H7 (cell line): ENCODE results near the gene ALG8. TPM values are rescaled to one million over a fixed set of nuclear protein-coding genes. Genes with fewer than 3 reads are reported as not detected.
A peak's percentile ranks its signal among the peaks of the same experiment; 100 is the strongest.

Source experiments
- DNase-seq: peaks from one replicate; pipeline ENCODE4 v3.0.0; 2012
- H3K27me3 ChIP-seq: 2 replicates; pipeline ENCODE4 v1.6.0; 2011; ENCODE audit warnings: mild to moderate bottlenecking, low read length; ENCODE audit not compliant: control insufficient read depth, insufficient read depth
- H3K36me3 ChIP-seq: replicated peaks from 2 replicates; pipeline ENCODE4 v1.5.1; 2011; ENCODE audit warnings: low read length; ENCODE audit not compliant: control insufficient read depth, insufficient read depth
- H3K4me3 ChIP-seq: 2 replicates; pipeline ENCODE4 v1.5.1; 2011; ENCODE audit warnings: low read depth, mild to moderate bottlenecking, control low read depth, low read length, moderate library complexity; ENCODE audit not compliant: insufficient read depth
- total RNA-seq: library from RNA; depleted of rRNA; stranded (reverse); fragments of >200 nt; shearing (Covaris generic); gene quantifications from 2 replicates; pipeline ENCODE4 v1.2.3, GENCODE V29; 2014

ALG8 gene
- total RNA-seq, 1 experiment from 2014 or later, result 58.1 TPM

- no peaks in the 10 kb centered on the region for H3K27me3 ChIP-seq
- no peak for DNase-seq
Measured at GRCh38 chr11:78145511-78146025, 6.1 kb upstream of the ALG8 start.

GRCh38 chr11:78140392-78141077, 1.1 kb upstream of the ALG8 start:
- no peak for DNase-seq
- Histone ChIP-seq H3K27me3 (no peaks in the 10 kb centered on the region), H3K36me3 (peaks cover 4% of the 10 kb centered on the region), H3K4me3 (peak overlapping the region; percentile 67; the same call in 1 of the 2 replicates)

More at GRCh38 chr11:78145511-78146025, 6.1 kb upstream of the ALG8 start:
- Histone ChIP-seq H3K4me3 (no peak overlapping the region), H3K36me3 (0 out of 2 replicates have a peak, but pooled peaks cover 1% of the 10 kb centered on the region)

- Histone ChIP-seq H3K27me3 (no peaks in the 10 kb centered on the region), H3K36me3 (peaks cover 5% of the 10 kb centered on the region), H3K4me3 (peak overlapping the region; percentile 67)
- peak; percentile 49 for DNase-seq
Measured at GRCh38 chr11:78138694-78139421, 568 bp downstream of the ALG8 start.

- no peak for DNase-seq
- Histone ChIP-seq H3K27me3 (no peaks in the 10 kb centered on the region), H3K4me3 (peak overlapping the region; percentile 67; the same call in 1 of the 2 replicates), H3K36me3 (peaks cover 5% of the 10 kb centered on the region)
Measured at GRCh38 chr11:78138291-78138690, 1.1 kb downstream of the ALG8 start.

GRCh38 chr11:78132475-78132874, 7.0 kb downstream of the ALG8 start:
- peaks cover 4% of the 10 kb centered on the region for H3K36me3 ChIP-seq
- H3K27me3 ChIP-seq, result no peaks in the 10 kb centered on the region
- H3K4me3 ChIP-seq, result no peak overlapping the region
- no peak for DNase-seq

DNA sequence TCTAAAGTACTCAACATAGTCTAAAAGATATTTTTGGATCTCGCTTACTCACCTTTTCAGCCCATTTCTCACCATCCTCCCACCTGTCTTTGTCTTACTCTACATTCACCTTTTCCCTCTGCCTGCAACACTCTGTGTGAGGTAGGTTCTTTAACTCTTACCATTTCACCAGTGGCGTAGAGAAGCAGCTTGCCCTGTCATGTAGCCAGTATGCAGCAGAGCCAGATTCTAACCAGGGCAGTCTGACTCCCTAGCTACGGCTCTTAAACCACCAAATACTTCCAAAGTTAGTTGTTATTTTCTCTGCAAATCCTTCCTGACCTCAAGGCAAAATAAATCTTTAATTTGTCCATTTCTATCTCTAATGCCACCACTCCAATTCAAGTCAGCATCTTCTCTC, 7.5 kb downstream of the ALG8 start:
- DNase-seq, result no peak
- peaks cover 3% of the 10 kb centered on the region for H3K36me3 ChIP-seq
- H3K4me3 ChIP-seq, result no peak overlapping the region
- H3K27me3 ChIP-seq, result no peaks in the 10 kb centered on the region

DNA sequence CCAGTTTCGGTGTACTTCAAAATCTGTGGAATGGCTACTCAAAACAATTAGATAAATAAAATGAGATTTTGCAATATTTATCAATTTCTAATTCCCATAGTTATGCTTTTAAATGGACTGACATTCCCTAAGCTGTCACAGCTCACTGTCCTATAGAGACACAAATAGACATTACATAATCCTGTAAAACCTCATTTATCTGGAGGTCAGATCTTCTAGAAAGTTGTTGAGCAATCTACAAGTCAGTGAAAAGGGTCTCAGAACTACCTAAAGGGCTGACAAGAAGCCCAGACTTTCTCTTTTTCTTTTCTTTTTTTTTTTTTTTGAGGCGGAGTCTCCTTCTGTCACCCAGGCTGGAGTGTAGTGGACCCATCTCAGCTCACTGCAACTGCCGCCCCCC, 12.0 kb downstream of the ALG8 start:
- Histone ChIP-seq H3K4me3 (no peak overlapping the region), H3K36me3 (no peaks in the 10 kb centered on the region; the same call in 1 of the 2 replicates), H3K27me3 (no peaks in the 10 kb centered on the region)
- DNase-seq, result no peak

- H3K4me3 ChIP-seq, result no peak overlapping the region
- no peak for DNase-seq
- H3K27me3 ChIP-seq, result no peaks in the 10 kb centered on the region
- peaks cover 11% of the 10 kb centered on the region for H3K36me3 ChIP-seq
Measured at GRCh38 chr11:78112582-78113275, 26.7 kb downstream of the ALG8 start.

- Histone ChIP-seq H3K36me3 (peaks cover 11% of the 10 kb centered on the region), H3K4me3 (no peak overlapping the region), H3K27me3 (no peaks in the 10 kb centered on the region)
- no peak for DNase-seq
Measured at GRCh38 chr11:78111298-78111697, 28.1 kb downstream of the ALG8 start.

DNA sequence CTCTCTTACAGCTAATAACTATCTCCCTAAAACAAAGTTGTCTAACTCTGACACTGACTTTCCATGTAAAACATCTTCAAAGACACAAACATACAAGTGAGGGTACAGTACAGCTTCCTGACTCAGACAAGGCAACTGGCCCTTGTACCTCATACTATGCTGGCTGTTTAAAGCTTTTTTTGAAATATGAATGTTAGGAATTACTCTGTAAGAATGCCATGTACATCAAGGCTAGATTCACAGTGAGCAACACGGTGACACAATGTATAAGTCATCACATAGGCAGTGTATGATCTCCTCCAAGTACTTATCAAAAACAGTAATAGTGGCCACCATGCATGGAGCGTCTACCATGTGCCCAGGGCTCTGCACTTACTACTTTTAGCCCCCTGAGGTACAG, 28.6 kb downstream of the ALG8 start:
- no peaks in the 10 kb centered on the region for H3K27me3 ChIP-seq
- no peak for DNase-seq
- no peak overlapping the region for H3K4me3 ChIP-seq
- H3K36me3 ChIP-seq, result peaks cover 11% of the 10 kb centered on the region

GRCh38 chr11:78110351-78110750, 29.1 kb downstream of the ALG8 start:
- Histone ChIP-seq H3K36me3 (peaks cover 11% of the 10 kb centered on the region), H3K27me3 (no peaks in the 10 kb centered on the region), H3K4me3 (no peak overlapping the region)
- DNase-seq, result no peak

GRCh38 chr11:78109081-78110015, 30.1 kb downstream of the ALG8 start:
- Histone ChIP-seq H3K4me3 (no peak overlapping the region), H3K36me3 (peaks cover 11% of the 10 kb centered on the region)
- DNase-seq, result no peak

GRCh38 chr11:78100676-78101472, 38.6 kb downstream of the ALG8 start:
- no peak overlapping the region for H3K4me3 ChIP-seq
- H3K27me3 ChIP-seq, result no peaks in the 10 kb centered on the region
- peaks cover 5% of the 10 kb centered on the region for H3K36me3 ChIP-seq
- no peak for DNase-seq

More at GRCh38 chr11:78109081-78110015, 30.1 kb downstream of the ALG8 start:
- no peaks in the 10 kb centered on the region for H3K27me3 ChIP-seq
